A549 treated with ZK216348 at 1 μM for 4 hours (cell line): ENCODE data around the gene ENOPH1. TPM values are rescaled to one million over a fixed set of nuclear protein-coding genes. Genes with fewer than 3 reads are reported as not detected.

Experiments
- total RNA-seq: library from RNA; stranded (reverse); fragments of 200-300 nt; extraction: Qiagen RNA extraction; gene quantifications from 5 replicates; pipeline ENCODE4 v1.2.3, GENCODE V29; 2022; ENCODE audit warnings: low read depth

ENOPH1 gene
- 25.9 to 35.6 TPM (median 30.9 TPM) in 5 replicates for total RNA-seq

GRCh38 chr4:82430193-82430963 lies at the start of gene ENOPH1, which contains the start of gene HNRNPDL:
ENOPH1 (plus strand) TSS chr4:82430590; CDS start chr4:82430830, 240 bp downstream.
HNRNPDL (minus strand) TSS chr4:82430462; CDS start chr4:82429690, 772 bp downstream.

Other genes starting within 250 kb of the ENOPH1 start
- gene HNRNPD, start 56.6 kb upstream of the ENOPH1 start, total RNA-seq, result 224 to 483 TPM (median 259 TPM) in 5 replicates
- gene HNRNPDL, start 128 bp upstream of the ENOPH1 start, total RNA-seq, result 221 to 487 TPM (median 246 TPM) in 5 replicates
- 0.53 to 1.2 TPM (median 1.0 TPM) in 5 replicates for gene TMEM150C, start 131.4 kb downstream of the ENOPH1 start, total RNA-seq